WTC11 (cell line): ENCODE data around the gene MXRA7. TPM values are rescaled to one million over a fixed set of nuclear protein-coding genes. Genes with fewer than 3 reads are reported as not detected.

Experiments
- ATAC-seq: fragments of 200-7000 bp; cut with Tn5 transposase; 2 replicates; pipeline ENCODE4 v1.10.0; 2021; ENCODE audit warnings: mild to moderate bottlenecking, moderate library complexity
- CTCF ChIA-PET: fragments of 300-600 bp; sonication (Branson Sonifier 250); formaldehyde crosslinking; loops from one replicate; lab custom pipeline; 2021; ENCODE audit warnings: antibody characterized with exemption; lab: Charles Lee
- POLR2A ChIA-PET: fragments of 350-600 bp; sonication (Branson Sonifier 250); formaldehyde crosslinking; loops from one replicate; lab custom pipeline; 2021; ENCODE audit warnings: antibody characterized with exemption; lab: Charles Lee
- DNase-seq: peaks from one replicate; pipeline ENCODE4 v3.0.0; 2021; ENCODE audit warnings: low spot score
- H3K27ac Mint-ChIP-seq: 2 replicates; pipeline ENCODE4 v1.8.0; 2021; ENCODE audit warnings: mixed read lengths
- H3K27me3 Mint-ChIP-seq: 2 replicates; pipeline ENCODE4 v1.8.0; 2021; ENCODE audit warnings: low read depth, mild to moderate bottlenecking, moderate library complexity, mixed read lengths
- H3K36me3 Mint-ChIP-seq: 2 replicates; pipeline ENCODE4 v1.8.0; 2021; ENCODE audit warnings: mixed read lengths
- H3K4me1 Mint-ChIP-seq: 2 replicates; pipeline ENCODE4 v1.8.0; 2022; ENCODE audit warnings: mixed read lengths
- H3K4me3 Mint-ChIP-seq: 2 replicates; pipeline ENCODE4 v1.8.0; 2021; ENCODE audit warnings: mild to moderate bottlenecking, moderate library complexity, mixed read lengths
- H3K9me3 Mint-ChIP-seq: 2 replicates; pipeline ENCODE4 v1.8.0; 2021; ENCODE audit warnings: mixed read lengths
- CDX4 ChIP-seq: fragments of 250-450 bp; sonication (Bioruptor Pico); IDR thresholded peaks from 2 replicates; pipeline ENCODE4 v1.9.0; 2021; ENCODE audit warnings: moderate library complexity, mild to moderate bottlenecking, inconsistent platforms, borderline replicate concordance
- ESRRA ChIP-seq: sonication (generic); formaldehyde crosslinking; IDR thresholded peaks from 2 replicates; pipeline ENCODE4 v1.8.1; 2022; ENCODE audit warnings: mild to moderate bottlenecking, missing genetic modification reagents, borderline replicate concordance
- FOXP1 ChIP-seq: sonication (generic); formaldehyde crosslinking; IDR thresholded peaks from 2 replicates; pipeline ENCODE4 v1.8.0; 2022; ENCODE audit warnings: missing genetic modification reagents, mild to moderate bottlenecking, moderate library complexity, borderline replicate concordance
- GABPB1 ChIP-seq: sonication (generic); formaldehyde crosslinking; IDR thresholded peaks from 2 replicates; pipeline ENCODE4 v1.8.1; 2023; ENCODE audit warnings: mild to moderate bottlenecking, missing genetic modification reagents
- GTF2I ChIP-seq: fragments of 250-450 bp; sonication (Bioruptor Pico); conservative IDR thresholded peaks from 2 replicates; pipeline ENCODE4 v1.4.0; 2021; ENCODE audit warnings: mild to moderate bottlenecking
- HMGA2 ChIP-seq: fragments of 250-450 bp; sonication (Bioruptor Pico); IDR thresholded peaks from 2 replicates; pipeline ENCODE4 v1.4.0; 2021; ENCODE audit warnings: mild to moderate bottlenecking, moderate library complexity
- JAZF1 ChIP-seq: fragments of 250-450 bp; sonication (Bioruptor Pico); IDR thresholded peaks from 2 replicates; pipeline ENCODE4 v1.9.0; 2021; ENCODE audit warnings: moderate library complexity, mild to moderate bottlenecking, inconsistent platforms
- JUN ChIP-seq: sonication (generic); formaldehyde crosslinking; IDR thresholded peaks from 2 replicates; pipeline ENCODE4 v1.8.0; 2023; ENCODE audit warnings: mild to moderate bottlenecking, missing genetic modification reagents
- MAX ChIP-seq: sonication (generic); formaldehyde crosslinking; IDR thresholded peaks from 2 replicates; pipeline ENCODE4 v1.8.0; 2022; ENCODE audit warnings: mild to moderate bottlenecking, missing genetic modification reagents
- NFE2L1 ChIP-seq: sonication (generic); formaldehyde crosslinking; IDR thresholded peaks from 2 replicates; pipeline ENCODE4 v1.8.1; 2023; ENCODE audit warnings: missing genetic modification reagents
- NR2C2 ChIP-seq: sonication (generic); formaldehyde crosslinking; IDR thresholded peaks from 2 replicates; pipeline ENCODE4 v1.8.0; 2022; ENCODE audit warnings: mild to moderate bottlenecking, missing genetic modification reagents
- OVOL2 ChIP-seq: fragments of 250-450 bp; sonication (Bioruptor Pico); IDR thresholded peaks from 2 replicates; pipeline ENCODE4 v1.9.0; 2021; ENCODE audit warnings: mild to moderate bottlenecking, borderline replicate concordance
- PREB ChIP-seq: sonication (generic); formaldehyde crosslinking; IDR thresholded peaks from 2 replicates; pipeline ENCODE4 v1.8.1; 2022; ENCODE audit warnings: mild to moderate bottlenecking, missing genetic modification reagents, moderate library complexity, borderline replicate concordance
- PRRX2 ChIP-seq: fragments of 250-450 bp; sonication (Bioruptor Pico); IDR thresholded peaks from 2 replicates; pipeline ENCODE4 v1.8.0; 2021; ENCODE audit warnings: mild to moderate bottlenecking
- SMAD4 ChIP-seq: sonication (generic); formaldehyde crosslinking; IDR thresholded peaks from 2 replicates; pipeline ENCODE4 v1.8.0; 2022; ENCODE audit warnings: mild to moderate bottlenecking, missing genetic modification reagents
- TEAD1 ChIP-seq: sonication (generic); formaldehyde crosslinking; IDR thresholded peaks from 2 replicates; pipeline ENCODE4 v1.8.0; 2022; ENCODE audit warnings: mild to moderate bottlenecking, missing genetic modification reagents
- ZBTB43 ChIP-seq: sonication (generic); formaldehyde crosslinking; IDR thresholded peaks from 2 replicates; pipeline ENCODE4 v1.8.1; 2023; ENCODE audit warnings: mild to moderate bottlenecking, missing genetic modification reagents
- ZNF138 ChIP-seq: sonication (generic); formaldehyde crosslinking; conservative IDR thresholded peaks from 2 replicates; pipeline ENCODE4 v1.8.1; 2022; ENCODE audit warnings: mild to moderate bottlenecking, moderate library complexity, missing genetic modification reagents
- ZNF219 ChIP-seq: sonication (generic); formaldehyde crosslinking; IDR thresholded peaks from 2 replicates; pipeline ENCODE4 v1.8.0; 2023; ENCODE audit warnings: missing genetic modification reagents, mild to moderate bottlenecking, borderline replicate concordance
- ZNF416 ChIP-seq: fragments of 250-450 bp; sonication (Bioruptor Pico); IDR thresholded peaks from 2 replicates; pipeline ENCODE4 v1.9.0; 2021; ENCODE audit warnings: mild to moderate bottlenecking, inconsistent platforms
- ZNF532 ChIP-seq: fragments of 250-450 bp; sonication (Bioruptor Pico); IDR thresholded peaks from 2 replicates; pipeline ENCODE4 v1.9.0; 2021; ENCODE audit warnings: mild to moderate bottlenecking, borderline replicate concordance
- total RNA-seq: library from RNA; stranded (reverse); gene quantifications from 3 replicates; pipeline ENCODE4 v1.2.3, GENCODE V29; 2021

MXRA7 gene
- total RNA-seq, 1 experiment from 2014 or later, result 46.5 TPM

GRCh38 chr17:76707985-76708807, 2.6 kb downstream of the MXRA7 start (continued):
- TF ChIP-seq ZNF532 (CRISPR knock-in tag), result no peak

- ChIA-PET POLR2A (no interaction called here), CTCF (interaction anchor here (4.2 kb wide), 1 partner anchor 25 kb away, joined by 52 read pairs; no protein-coding TSS in a partner anchor)
- ATAC-seq (no peak), DNase-seq (no peak)
- TF ChIP-seq PRRX2 (CRISPR knock-in tag) (no peak), OVOL2 (CRISPR knock-in tag) (no peak), HMGA2 (CRISPR knock-in tag) (no peak)
- H3K4me3 Mint-ChIP-seq, result no peak overlapping the region
- H3K27me3 Mint-ChIP-seq, result peaks cover 15% of the 10 kb centered on the region
- H3K4me1 Mint-ChIP-seq, result peaks cover 37% of the 10 kb centered on the region
- H3K27ac Mint-ChIP-seq, result no peak overlapping the region
- H3K36me3 Mint-ChIP-seq, result peaks cover 3% of the 10 kb centered on the region; the same call in 1 of the 2 replicates
- no peaks in the 10 kb centered on the region for H3K9me3 Mint-ChIP-seq
These were observed 3.9 kb downstream of the MXRA7 start for GRCh38 chr17:76706817-76707216.

GRCh38 chr17:76704805-76705204, 6.0 kb downstream of the MXRA7 start:
- CTCF ChIA-PET, result interaction anchor here (0.7 to 2.9 kb wide), 4 partner anchors 12 to 55 kb away, joined by 3 to 13 read pairs (median 4); no protein-coding TSS in a partner anchor
- peaks cover 44% of the 10 kb centered on the region for H3K4me1 Mint-ChIP-seq

GRCh38 chr17:76702941-76703637, 7.7 kb downstream of the MXRA7 start:
- ATAC-seq (no peak), DNase-seq (no peak)
- Mint-ChIP-seq H3K36me3 (peaks cover 3% of the 10 kb centered on the region; the same call in 1 of the 2 replicates), H3K4me1 (peaks cover 39% of the 10 kb centered on the region), H3K9me3 (no peaks in the 10 kb centered on the region), H3K27me3 (no peaks in the 10 kb centered on the region), H3K27ac (no peak overlapping the region), H3K4me3 (no peak overlapping the region)
- CTCF ChIA-PET, result interaction anchor here (1.3 to 2.9 kb wide), 3 partner anchors 22 to 244 kb away, joined by 5 to 13 read pairs (median 6); no protein-coding TSS in a partner anchor
- POLR2A ChIA-PET, result interaction anchor here (0.5 kb wide), 1 partner anchor 61 kb away, joined by 4 read pairs; no protein-coding TSS in a partner anchor
- TF ChIP-seq SMAD4 (CRISPR knock-in tag) (no peak), NR2C2 (CRISPR knock-in tag) (no peak), ESRRA (CRISPR knock-in tag) (no peak), TEAD1 (CRISPR knock-in tag) (no peak), ZNF138 (CRISPR knock-in tag) (no peak), NFE2L1 (CRISPR knock-in tag) (no peak), ZBTB43 (CRISPR knock-in tag) (no peak), JUN (CRISPR knock-in tag) (no peak), GTF2I (CRISPR knock-in tag) (no peak), JAZF1 (CRISPR knock-in tag) (no peak), FOXP1 (CRISPR knock-in tag) (no peak), CDX4 (CRISPR knock-in tag) (no peak)

More at GRCh38 chr17:76704805-76705204, 6.0 kb downstream of the MXRA7 start:
- no peak overlapping the region for H3K4me3 Mint-ChIP-seq
- H3K36me3 Mint-ChIP-seq, result peaks cover 3% of the 10 kb centered on the region; the same call in 1 of the 2 replicates
- no peak for ATAC-seq
- no peak overlapping the region for H3K27ac Mint-ChIP-seq
- H3K27me3 Mint-ChIP-seq, result peaks cover 12% of the 10 kb centered on the region
- POLR2A ChIA-PET, result interaction anchor here (0.6 kb wide), 1 partner anchor 20 kb away, joined by 6 read pairs; no protein-coding TSS in a partner anchor
- DNase-seq, result no peak
- TF ChIP-seq JUN (CRISPR knock-in tag) (no peak), GABPB1 (CRISPR knock-in tag) (no peak), ZNF219 (CRISPR knock-in tag) (no peak), ZNF416 (CRISPR knock-in tag) (no peak), MAX (CRISPR knock-in tag) (no peak), PREB (CRISPR knock-in tag) (no peak), FOXP1 (CRISPR knock-in tag) (no peak)
- no peaks in the 10 kb centered on the region for H3K9me3 Mint-ChIP-seq
